Activated CD8-positive, alpha-beta T cell treated with anti-CD3 and anti-CD28 coated beads, Interleukin-2, amount 10 ng/mL, durations not matched to agents 7 days and 5 days (primary cell): ENCODE measurements around the gene ELL. TPM values are rescaled to one million over a fixed set of nuclear protein-coding genes. Genes with fewer than 3 reads are reported as not detected.

ENCODE experiments used
- ATAC-seq: fragments of 150-1000 bp; cut with Tn5 transposase; one replicate; pipeline ENCODE4 v1.10.0; 2021; ENCODE audit warnings: moderate library complexity
- CTCF ChIA-PET: fragments of 350-600 bp; sonication (Branson Sonifier 250); formaldehyde crosslinking; loops from one replicate; lab custom pipeline; 2021; ENCODE audit warnings: antibody characterized with exemption; lab: Charles Lee
- POLR2A ChIA-PET: fragments of 350-600 bp; sonication (Branson Sonifier 250); formaldehyde crosslinking; loops from one replicate; lab custom pipeline; 2021; ENCODE audit warnings: antibody characterized with exemption; lab: Charles Lee
- DNase-seq: peaks from one replicate; pipeline ENCODE4 v3.0.0-alpha.2; 2020
- H3K27ac Mint-ChIP-seq: one replicate; pipeline ENCODE4 v1.8.0; 2021; ENCODE audit warnings: mild to moderate bottlenecking, mixed read lengths
- H3K27me3 Mint-ChIP-seq: one replicate; pipeline ENCODE4 v1.8.0; 2021; ENCODE audit warnings: low read depth, mixed read lengths
- H3K36me3 Mint-ChIP-seq: one replicate; pipeline ENCODE4 v1.8.0; 2021; ENCODE audit warnings: low read depth, mixed read lengths
- H3K4me1 Mint-ChIP-seq: one replicate; pipeline ENCODE4 v1.8.0; 2021; ENCODE audit warnings: low read depth, mixed read lengths
- H3K4me3 Mint-ChIP-seq: one replicate; pipeline ENCODE4 v1.8.0; 2021; ENCODE audit warnings: mild to moderate bottlenecking, mixed read lengths
- H3K9me3 Mint-ChIP-seq: one replicate; pipeline ENCODE4 v1.8.0; 2022; ENCODE audit warnings: mixed read lengths; ENCODE audit not compliant: insufficient read depth
- total RNA-seq, 2 experiments: library from RNA; stranded (reverse); gene quantifications; one replicate each; pipeline ENCODE4 v1.2.3, GENCODE V29; 2021

ELL gene
- total RNA-seq, 2 experiments from 2014 or later, result 20.8 to 22.3 TPM

- ChIA-PET POLR2A (interaction anchor here (0.6 to 0.8 kb wide), 2 partner anchors 15 to 65 kb away, joined by 3 read pairs; no protein-coding TSS in a partner anchor), CTCF (interaction anchor here (1.2 kb wide), 1 partner anchor 405 kb away, joined by 4 read pairs; no protein-coding TSS in a partner anchor)
- Mint-ChIP-seq H3K4me1 (peaks cover 22% of the 10 kb centered on the region), H3K27ac (peak overlapping the region; percentile 85), H3K36me3 (peaks cover 23% of the 10 kb centered on the region), H3K4me3 (peak overlapping the region; percentile 25), H3K27me3 (peaks cover 3% of the 10 kb centered on the region), H3K9me3 (peaks cover 4% of the 10 kb centered on the region)
- no peak for ATAC-seq
- DNase-seq, result peak; percentile 56
Measured at GRCh38 chr19:18441804-18442788, 79.8 kb downstream of the ELL start.

- ATAC-seq, result no peak
- Mint-ChIP-seq H3K9me3 (peaks cover 4% of the 10 kb centered on the region), H3K4me1 (peaks cover 30% of the 10 kb centered on the region), H3K36me3 (peaks cover 25% of the 10 kb centered on the region), H3K27me3 (peaks cover 3% of the 10 kb centered on the region), H3K27ac (peak overlapping the region; percentile 85), H3K4me3 (peak overlapping the region; percentile 25)
- ChIA-PET CTCF (interaction anchor here (0.8 to 2.5 kb wide), 7 partner anchors 9 to 407 kb away, joined by 3 to 8 read pairs (median 4); no protein-coding TSS in a partner anchor), POLR2A (interaction anchor here (0.9 kb wide), 1 partner anchor 66 kb away, joined by 3 read pairs; no protein-coding TSS in a partner anchor)
- DNase-seq, result no peak
Measured at GRCh38 chr19:18440936-18441803, 80.7 kb downstream of the ELL start.

GRCh38 chr19:18440415-18440877 is 81.4 kb downstream of the ELL start:
- DNase-seq, result no peak
- peak overlapping the region; percentile 3 for H3K4me3 Mint-ChIP-seq
- H3K36me3 Mint-ChIP-seq, result peaks cover 28% of the 10 kb centered on the region
- peaks cover 3% of the 10 kb centered on the region for H3K27me3 Mint-ChIP-seq
- POLR2A ChIA-PET, result interaction anchor here (0.7 to 0.9 kb wide), 3 partner anchors 12 to 266 kb away, joined by 3 to 5 read pairs (median 4); no protein-coding TSS in a partner anchor
- H3K4me1 Mint-ChIP-seq, result peaks cover 34% of the 10 kb centered on the region
- ATAC-seq, result no peak
- CTCF ChIA-PET, result interaction anchor here (0.8 to 2.5 kb wide), 7 partner anchors 10 to 407 kb away, joined by 3 to 8 read pairs (median 4); no protein-coding TSS in a partner anchor
- H3K27ac Mint-ChIP-seq, result peak overlapping the region; percentile 85
- H3K9me3 Mint-ChIP-seq, result peaks cover 4% of the 10 kb centered on the region

- no peak for DNase-seq
- no peak for ATAC-seq
- Mint-ChIP-seq H3K4me1 (peaks cover 34% of the 10 kb centered on the region), H3K4me3 (no peak overlapping the region), H3K27ac (no peak overlapping the region), H3K27me3 (peaks cover 3% of the 10 kb centered on the region), H3K36me3 (peaks cover 25% of the 10 kb centered on the region), H3K9me3 (peaks cover 4% of the 10 kb centered on the region)
- ChIA-PET POLR2A (interaction anchor here (0.7 to 0.9 kb wide), 3 partner anchors 11 to 266 kb away, joined by 3 to 5 read pairs (median 4); no protein-coding TSS in a partner anchor), CTCF (interaction anchor here (0.8 to 2.5 kb wide), 6 partner anchors 12 to 195 kb away, joined by 3 to 8 read pairs (median 4); partner anchors contain the start of gene REX1BD)
Measured at GRCh38 chr19:18439910-18440237, 82.0 kb downstream of the ELL start.

GRCh38 chr19:18439025-18439909 is 82.6 kb downstream of the ELL start:
- ATAC-seq (no peak), DNase-seq (no peak)
- Mint-ChIP-seq H3K27ac (peak overlapping the region; percentile 20), H3K4me1 (peaks cover 40% of the 10 kb centered on the region), H3K9me3 (peaks cover 4% of the 10 kb centered on the region), H3K27me3 (peaks cover 3% of the 10 kb centered on the region), H3K36me3 (peaks cover 31% of the 10 kb centered on the region), H3K4me3 (no peak overlapping the region)
- ChIA-PET POLR2A (interaction anchor here (0.9 kb wide), 1 partner anchor 11 kb away, joined by 5 read pairs; no protein-coding TSS in a partner anchor), CTCF (interaction anchor here (0.8 to 2.5 kb wide), 5 partner anchors 12 to 150 kb away, joined by 3 to 8 read pairs (median 4); partner anchors contain the start of gene REX1BD)

- no peak for ATAC-seq
- Mint-ChIP-seq H3K4me1 (peaks cover 43% of the 10 kb centered on the region), H3K9me3 (peaks cover 4% of the 10 kb centered on the region), H3K27me3 (peaks cover 3% of the 10 kb centered on the region), H3K36me3 (peaks cover 29% of the 10 kb centered on the region), H3K27ac (no peak overlapping the region), H3K4me3 (peak overlapping the region; percentile 2)
- ChIA-PET POLR2A (interaction anchor here (0.6 kb wide), 1 partner anchor 197 kb away, joined by 3 read pairs; no protein-coding TSS in a partner anchor), CTCF (interaction anchor here (1.0 to 2.5 kb wide), 4 partner anchors 13 to 81 kb away, joined by 3 to 8 read pairs (median 4); no protein-coding TSS in a partner anchor)
- DNase-seq, result no peak
Measured at GRCh38 chr19:18438331-18439024, 83.4 kb downstream of the ELL start.

- Mint-ChIP-seq H3K36me3 (peaks cover 25% of the 10 kb centered on the region), H3K27me3 (peaks cover 3% of the 10 kb centered on the region), H3K4me1 (peaks cover 46% of the 10 kb centered on the region), H3K27ac (peak within 1 kb of the TSS; percentile 39), H3K4me3 (peak within 1 kb of the TSS; percentile 72), H3K9me3 (peaks cover 4% of the 10 kb centered on the region)
- ChIA-PET POLR2A (interaction anchor here (1.0 to 1.4 kb wide), 2 partner anchors 17 to 116 kb away, joined by 3 read pairs; no protein-coding TSS in a partner anchor), CTCF (interaction anchor here (0.8 kb wide), 1 partner anchor 26 kb away, joined by 3 read pairs; no protein-coding TSS in a partner anchor)
- ATAC-seq (peak; percentile 29), DNase-seq (peak; percentile 65)
Measured at GRCh38 chr19:18437491-18438330, 84.2 kb downstream of the ELL start, which contains the start of gene ISYNA1. ISYNA1 (minus strand) TSS chr19:18438133; CDS start chr19:18437979, 154 bp downstream.

GRCh38 chr19:18436671-18437490 is 85.0 kb downstream of the ELL start:
- peak overlapping the region; percentile 39 for H3K27ac Mint-ChIP-seq
- POLR2A ChIA-PET, result interaction anchor here (0.6 to 1.4 kb wide), 4 partner anchors 16 to 155 kb away, joined by 3 read pairs; no protein-coding TSS in a partner anchor
- ATAC-seq, result peak; percentile 74

More at GRCh38 chr19:18436671-18437490, 85.0 kb downstream of the ELL start:
- Mint-ChIP-seq H3K4me3 (peak overlapping the region; percentile 72), H3K36me3 (peaks cover 23% of the 10 kb centered on the region), H3K4me1 (peaks cover 48% of the 10 kb centered on the region), H3K9me3 (no peaks in the 10 kb centered on the region), H3K27me3 (no peaks in the 10 kb centered on the region)
- DNase-seq, result peak; percentile 91
- CTCF ChIA-PET, result interaction anchor here (0.8 kb wide), 1 partner anchor 25 kb away, joined by 3 read pairs; no protein-coding TSS in a partner anchor
